ENCODE measurements around the gene IFI27L2.

GRCh38 chr14:94144765-94145164 lies 15.4 kb upstream of the IFI27L2 start:
- TF ChIP-seq, protein P1, sequence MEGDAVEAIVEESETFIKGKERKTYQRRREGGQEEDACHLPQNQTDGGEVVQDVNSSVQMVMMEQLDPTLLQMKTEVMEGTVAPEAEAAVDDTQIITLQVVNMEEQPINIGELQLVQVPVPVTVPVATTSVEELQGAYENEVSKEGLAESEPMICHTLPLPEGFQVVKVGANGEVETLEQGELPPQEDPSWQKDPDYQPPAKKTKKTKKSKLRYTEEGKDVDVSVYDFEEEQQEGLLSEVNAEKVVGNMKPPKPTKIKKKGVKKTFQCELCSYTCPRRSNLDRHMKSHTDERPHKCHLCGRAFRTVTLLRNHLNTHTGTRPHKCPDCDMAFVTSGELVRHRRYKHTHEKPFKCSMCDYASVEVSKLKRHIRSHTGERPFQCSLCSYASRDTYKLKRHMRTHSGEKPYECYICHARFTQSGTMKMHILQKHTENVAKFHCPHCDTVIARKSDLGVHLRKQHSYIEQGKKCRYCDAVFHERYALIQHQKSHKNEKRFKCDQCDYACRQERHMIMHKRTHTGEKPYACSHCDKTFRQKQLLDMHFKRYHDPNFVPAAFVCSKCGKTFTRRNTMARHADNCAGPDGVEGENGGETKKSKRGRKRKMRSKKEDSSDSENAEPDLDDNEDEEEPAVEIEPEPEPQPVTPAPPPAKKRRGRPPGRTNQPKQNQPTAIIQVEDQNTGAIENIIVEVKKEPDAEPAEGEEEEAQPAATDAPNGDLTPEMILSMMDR (IDR thresholded peaks at IDR 0.05; ENCODE audit: insufficient read depth, low read length) = no peak
- TF ChIP-seq GABPA (IDR thresholded peaks at IDR 0.05; ENCODE audit: low read depth) = no peak
- no peak for TF ChIP-seq REST (IDR thresholded peaks at IDR 0.05; ENCODE audit: insufficient replicate concordance, low read depth)
- TF ChIP-seq POLR2AphosphoS5 (IDR thresholded peaks at IDR 0.05; ENCODE audit: low read depth) = no peak; the same call in 1 of the 2 replicates
- no peak for TF ChIP-seq SPI1 (IDR thresholded peaks at IDR 0.05; ENCODE audit: borderline replicate concordance, low read depth)

Measured in HL-60 (cell line).